ENCODE data around the gene SPTAN1. TPM values are rescaled to one million over a fixed set of nuclear protein-coding genes. Genes with fewer than 3 reads are reported as not detected.

The SPTAN1 gene
- total RNA-seq, 4 donors from 2014 or later = 189 to 307 (median 278) TPM

DNA sequence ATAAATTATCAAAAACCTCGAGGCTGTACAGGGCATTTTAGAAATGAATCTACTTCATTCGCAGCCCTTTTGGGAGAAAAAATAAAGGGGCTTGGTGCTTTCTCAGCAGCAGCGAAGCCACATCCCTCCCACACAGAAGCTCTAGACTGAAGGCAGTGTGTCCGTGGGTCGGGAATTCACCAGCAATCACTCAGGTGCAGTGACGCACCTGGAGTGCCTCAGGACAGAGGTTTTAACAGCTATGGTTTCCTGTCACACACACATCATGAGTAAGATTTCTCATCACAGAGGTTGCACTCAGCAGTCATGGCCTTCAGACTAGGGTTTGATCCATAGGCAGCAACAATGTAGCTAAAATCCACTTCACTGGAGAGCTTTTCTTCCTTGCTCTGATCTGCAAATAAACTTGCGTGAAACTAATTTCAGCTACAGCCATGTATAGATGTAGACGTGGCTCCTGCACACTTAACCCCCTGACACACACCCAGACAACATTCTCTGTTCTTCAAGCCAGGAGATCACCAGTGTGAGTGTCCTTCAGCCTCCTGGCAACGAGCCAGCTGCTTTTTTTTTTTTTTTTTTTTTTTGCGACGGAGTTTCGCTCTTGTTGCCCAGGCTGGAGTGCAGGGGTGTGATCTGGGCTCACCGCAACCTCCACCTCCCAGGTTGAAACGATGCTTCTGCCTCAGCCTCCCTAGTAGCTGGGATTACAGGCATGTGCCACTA lies 69.5 kb downstream of the SPTAN1 start:
- no peak for DNase-seq
- H3K27ac ChIP-seq = no peak overlapping the region
- H3K36me3 ChIP-seq = peaks cover 89 to 92% of the 10 kb centered on the region in 2 donors
- intact Hi-C loops (cut with DNase I) = no loop called here
- no peaks in the 10 kb centered on the region for H3K4me1 ChIP-seq
- H3K9me3 ChIP-seq = no peaks in the 10 kb centered on the region
- no peaks in the 10 kb centered on the region for H3K27me3 ChIP-seq
- WGBS, 2 donors = 71 to 76% methylated on average over 14 of the region's 14 CpGs
- no peak overlapping the region for H3K4me3 ChIP-seq (replicated peaks in 1 of 3)
- TF ChIP-seq POLR2A (IDR thresholded peaks at IDR 0.05) (no peak), CTCF (IDR thresholded peaks at IDR 0.05) (no peak)

GRCh38 chr9:128624566-128624965 lies 72.2 kb downstream of the SPTAN1 start:
- TF ChIP-seq POLR2A (IDR thresholded peaks at IDR 0.05) = no peak
- no peak for TF ChIP-seq CTCF (IDR thresholded peaks at IDR 0.05)
- no peak overlapping the region for H3K4me3 ChIP-seq (replicated peaks in 1 of 3)
- H3K36me3 ChIP-seq = peaks cover 90 to 92% of the 10 kb centered on the region in 2 donors
- no peaks in the 10 kb centered on the region for H3K9me3 ChIP-seq
- DNase-seq = no peak
- no peaks in the 10 kb centered on the region for H3K27me3 ChIP-seq
- WGBS, 2 donors = 93 to 96% methylated on average over 10 of the region's 10 CpGs
- no peak overlapping the region for H3K27ac ChIP-seq
- intact Hi-C loops (cut with DNase I) = no loop called here
- H3K4me1 ChIP-seq = peaks cover 0 to 9% of the 10 kb centered on the region in 2 donors

GRCh38 chr9:128625391-128626146 lies 73.2 kb downstream of the SPTAN1 start:
- no peak overlapping the region for H3K27ac ChIP-seq
- H3K9me3 ChIP-seq = no peaks in the 10 kb centered on the region
- peaks cover 88 to 92% of the 10 kb centered on the region in 2 donors for H3K36me3 ChIP-seq
- peaks cover 0 to 9% of the 10 kb centered on the region in 2 donors for H3K4me1 ChIP-seq
- intact Hi-C loops (cut with DNase I) = no loop called here
- DNase-seq = no peak
- no peak overlapping the region for H3K4me3 ChIP-seq (replicated peaks in 1 of 3)
- 88 to 90% methylated on average over 20 of the region's 20 CpGs for WGBS, 2 donors
- H3K27me3 ChIP-seq = no peaks in the 10 kb centered on the region
- TF ChIP-seq POLR2A (IDR thresholded peaks at IDR 0.05) = no peak
- TF ChIP-seq CTCF (IDR thresholded peaks at IDR 0.05) = no peak

GRCh38 chr9:128626181-128626580 lies 73.8 kb downstream of the SPTAN1 start:
- no peak for DNase-seq
- peaks cover 82 to 92% of the 10 kb centered on the region in 2 donors for H3K36me3 ChIP-seq

More at GRCh38 chr9:128626181-128626580, 73.8 kb downstream of the SPTAN1 start:
- H3K27ac ChIP-seq = no peak overlapping the region
- no peaks in the 10 kb centered on the region for H3K9me3 ChIP-seq
- no peak for TF ChIP-seq CTCF (IDR thresholded peaks at IDR 0.05)
- TF ChIP-seq POLR2A (IDR thresholded peaks at IDR 0.05) = no peak
- peaks cover 0 to 9% of the 10 kb centered on the region in 2 donors for H3K4me1 ChIP-seq
- H3K27me3 ChIP-seq = no peaks in the 10 kb centered on the region
- intact Hi-C loops (cut with DNase I) = no loop called here
- WGBS, 2 donors = 89 to 95% methylated on average over 10 to 16 of the region's 16 CpGs
- H3K4me3 ChIP-seq (replicated peaks in 1 of 3) = no peak overlapping the region
